ENCODE data around the gene PPP1R7. TPM values are rescaled to one million over a fixed set of nuclear protein-coding genes. Genes with fewer than 3 reads are reported as not detected.

The PPP1R7 gene
- total and polyA plus RNA-seq, 2 donors = 20.7 to 83.2 TPM

GRCh38 chr2:241227594-241227993, 77.3 kb downstream of the PPP1R7 start:
- Histone ChIP-seq H3K4me1 (ENCODE audit: insufficient read depth) (no peaks in the 10 kb centered on the region), H3K27ac (ENCODE audit: low read depth) (no peak overlapping the region), H3K4me3 (ENCODE audit: low read depth, low read length) (no peak overlapping the region), H3K36me3 (ENCODE audit: insufficient read depth) (peaks cover 9% of the 10 kb centered on the region)
- WGBS = 42% methylated on average over 8 of the region's 8 CpGs
- DNase-seq (ENCODE audit: extremely low spot score) = no peak

- H3K27ac ChIP-seq (ENCODE audit: low read depth) = no peak overlapping the region
- no peak overlapping the region for H3K4me3 ChIP-seq (ENCODE audit: low read depth, low read length)
- H3K36me3 ChIP-seq (ENCODE audit: insufficient read depth) = peaks cover 13% of the 10 kb centered on the region
- WGBS = 89% methylated on average over 26 of the region's 26 CpGs
- H3K4me1 ChIP-seq (ENCODE audit: insufficient read depth) = no peaks in the 10 kb centered on the region
- no peak for DNase-seq (ENCODE audit: extremely low spot score)
These were observed 78.0 kb downstream of the PPP1R7 start for GRCh38 chr2:241228081-241228859.

DNA sequence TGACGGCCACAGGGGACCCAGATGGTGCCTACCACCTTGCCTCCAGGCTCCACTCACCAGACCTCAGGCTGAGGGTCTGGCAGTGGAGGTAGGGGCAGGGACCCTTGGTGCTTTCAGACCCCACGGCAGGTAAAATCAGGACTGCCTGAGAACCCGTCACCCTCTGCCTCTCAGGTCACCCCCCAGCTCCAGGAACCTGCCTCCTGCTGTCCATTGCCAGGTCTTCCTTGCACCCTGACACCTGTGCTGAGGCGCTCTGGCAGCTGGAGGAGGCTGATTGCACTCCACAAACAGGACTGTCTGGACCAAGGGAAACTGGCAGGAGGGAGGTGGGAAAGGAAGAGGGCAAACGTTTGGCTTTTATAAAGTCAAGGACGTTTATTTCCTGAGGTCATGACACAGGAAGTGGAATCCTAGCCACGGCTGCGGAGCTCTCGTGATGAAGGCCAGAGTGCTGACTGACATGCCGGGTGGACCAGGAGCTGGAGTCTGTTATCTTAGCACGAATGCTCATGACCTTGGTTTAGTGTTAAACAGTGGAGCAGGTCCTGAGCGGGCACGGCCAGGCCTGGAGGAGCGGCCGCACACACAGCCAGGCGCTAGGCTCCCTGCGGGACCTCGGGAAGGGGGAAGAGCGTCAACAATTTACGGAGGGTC, 78.7 kb downstream of the PPP1R7 start:
- DNase-seq (ENCODE audit: extremely low spot score) = no peak
- H3K4me3 ChIP-seq (ENCODE audit: low read depth, low read length) = no peak overlapping the region
- H3K4me1 ChIP-seq (ENCODE audit: insufficient read depth) = no peaks in the 10 kb centered on the region
- H3K27ac ChIP-seq (ENCODE audit: low read depth) = no peak overlapping the region
- H3K36me3 ChIP-seq (ENCODE audit: insufficient read depth) = peaks cover 14% of the 10 kb centered on the region
- WGBS = 74% methylated on average over 20 of the region's 20 CpGs

GRCh38 chr2:241229563-241230401, 79.5 kb downstream of the PPP1R7 start:
- no peaks in the 10 kb centered on the region for H3K4me1 ChIP-seq (ENCODE audit: insufficient read depth)
- no peak overlapping the region for H3K27ac ChIP-seq (ENCODE audit: low read depth)
- WGBS = 89% methylated on average over 29 of the region's 29 CpGs
- H3K4me3 ChIP-seq (ENCODE audit: low read depth, low read length) = no peak overlapping the region
- H3K36me3 ChIP-seq (ENCODE audit: insufficient read depth) = peaks cover 15% of the 10 kb centered on the region
- no peak for DNase-seq (ENCODE audit: extremely low spot score)

- peaks cover 21% of the 10 kb centered on the region for H3K36me3 ChIP-seq (ENCODE audit: insufficient read depth)
- H3K27ac ChIP-seq (ENCODE audit: low read depth) = no peak overlapping the region
- WGBS = 92% methylated on average over 19 of the region's 19 CpGs
- H3K4me3 ChIP-seq (ENCODE audit: low read depth, low read length) = no peak overlapping the region
- DNase-seq (ENCODE audit: extremely low spot score) = no peak
- H3K4me1 ChIP-seq (ENCODE audit: insufficient read depth) = no peaks in the 10 kb centered on the region
These were observed 80.2 kb downstream of the PPP1R7 start for GRCh38 chr2:241230435-241230834.

DNA sequence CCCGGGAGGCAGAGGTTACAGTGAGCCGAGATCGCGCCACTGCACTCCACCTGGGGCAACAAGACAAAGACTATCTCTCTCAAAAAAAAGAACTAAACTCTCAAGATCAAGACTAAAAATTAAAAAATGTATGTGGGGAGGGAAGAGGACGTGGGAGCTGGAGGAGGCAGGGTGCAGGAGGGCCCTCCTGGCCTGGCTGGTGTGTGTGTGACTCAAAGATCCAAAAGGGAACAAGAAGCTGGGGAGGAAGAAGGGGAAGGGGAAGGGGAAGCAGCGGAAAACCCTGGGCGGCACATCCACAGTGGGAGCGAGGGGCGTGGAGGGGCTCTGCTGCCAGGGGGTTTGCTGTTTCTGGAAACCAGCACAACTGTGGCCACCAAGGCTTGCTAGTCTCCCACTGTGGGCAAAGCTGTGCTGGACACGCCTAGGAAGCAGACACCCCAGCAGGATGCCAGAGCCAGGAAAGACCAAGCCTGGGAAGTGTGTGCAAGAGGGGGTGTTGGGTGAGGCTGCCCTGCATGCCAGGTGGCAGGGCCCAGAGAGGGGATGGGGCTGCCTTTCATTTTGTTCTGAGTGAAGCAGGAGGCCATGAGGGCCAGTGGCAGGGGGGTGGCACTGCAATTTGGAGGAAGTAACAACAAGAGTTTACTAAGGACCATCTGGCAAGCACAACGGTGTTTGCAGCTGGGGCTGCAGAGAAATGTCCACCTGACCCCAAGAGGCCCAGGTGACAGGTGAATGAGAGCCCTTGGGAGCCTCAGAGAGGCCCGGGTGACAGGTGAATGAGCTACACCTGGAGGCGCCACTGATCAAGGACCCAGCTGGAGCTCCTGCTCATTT, 82.7 kb downstream of the PPP1R7 start:
- no peak overlapping the region for H3K4me3 ChIP-seq (ENCODE audit: low read depth, low read length)
- no peak overlapping the region for H3K27ac ChIP-seq (ENCODE audit: low read depth)
- 88% methylated on average over 13 of the region's 13 CpGs for WGBS
- no peak for DNase-seq (ENCODE audit: extremely low spot score)
- H3K4me1 ChIP-seq (ENCODE audit: insufficient read depth) = no peaks in the 10 kb centered on the region
- peaks cover 28% of the 10 kb centered on the region for H3K36me3 ChIP-seq (ENCODE audit: insufficient read depth)

Small RNA genes lying within 50 kb of the gene (small RNA-seq; reads per million reads assigned to genes)
- gene AC005237.2 = not detected

Other genes starting within 250 kb of the PPP1R7 start
- not detected for gene CROCC2, start 244.1 kb upstream of the PPP1R7 start, total RNA-seq
- 0.08 TPM for gene CROCC2, start 244.1 kb upstream of the PPP1R7 start, polyA plus RNA-seq
- 11.5 TPM for gene SNED1, start 151.8 kb upstream of the PPP1R7 start, total RNA-seq
- gene SNED1, start 151.8 kb upstream of the PPP1R7 start, polyA plus RNA-seq = 17.1 TPM
- gene MTERF4, start 48.2 kb upstream of the PPP1R7 start, total RNA-seq = 41.3 TPM
- 35.7 TPM for gene MTERF4, start 48.2 kb upstream of the PPP1R7 start, polyA plus RNA-seq
- 4.8 TPM for gene PASK, start 995 bp upstream of the PPP1R7 start, total RNA-seq
- 3.6 TPM for gene PASK, start 995 bp upstream of the PPP1R7 start, polyA plus RNA-seq
- 0.58 TPM for gene ANO7, start 38.2 kb downstream of the PPP1R7 start, total RNA-seq
- gene ANO7, start 38.2 kb downstream of the PPP1R7 start, polyA plus RNA-seq = 1.2 TPM
- 588 TPM for gene HDLBP, start 165.2 kb downstream of the PPP1R7 start, total RNA-seq
- gene HDLBP, start 165.2 kb downstream of the PPP1R7 start, polyA plus RNA-seq = 199 TPM
- gene SEPTIN2, start 165.5 kb downstream of the PPP1R7 start, total RNA-seq = 677 TPM
- 236 TPM for gene SEPTIN2, start 165.5 kb downstream of the PPP1R7 start, polyA plus RNA-seq
- gene FARP2, start 205.8 kb downstream of the PPP1R7 start, total RNA-seq = 51.7 TPM
- 16.2 TPM for gene FARP2, start 205.8 kb downstream of the PPP1R7 start, polyA plus RNA-seq